ENCODE measurements around the gene RTP2. TPM values are rescaled to one million over a fixed set of nuclear protein-coding genes. Genes with fewer than 3 reads are reported as not detected.

The RTP2 gene
- total and polyA plus RNA-seq, 9 of the 15 experiments (the other 6 are each of a cell fraction or from before 2014, with no cell fraction given), result not detected

- Histone ChIP-seq H3K4me1 (replicated peaks in 1 of 2; ENCODE audit: control insufficient read depth in 2 of 2, insufficient read depth in 2 of 2, low read length in 2 of 2) (0 out of 5 replicates have a peak, but pooled peaks cover 0 to 3% of the 10 kb centered on the region in 2 experiments), H3K9me1 (ENCODE audit: control insufficient read depth, insufficient read depth, low read length) (no peaks in the 10 kb centered on the region), H3K4me3 (no peak overlapping the region), H3K27ac (ENCODE audit: extremely low read depth, low read depth, low read length) (no peak overlapping the region), H3K9ac (ENCODE audit: insufficient read depth in 1 of 2, low read depth in 2 of 2, low read length in 2 of 2) (no peak overlapping the region), H3K27me3 (ENCODE audit: control insufficient read depth in 2 of 2, insufficient read depth in 2 of 2, low read length in 2 of 2) (peaks cover 0 to 13% of the 10 kb centered on the region in 2 experiments; a peak in 2 of 5 replicates), H3K36me3 (ENCODE audit: control insufficient read depth, insufficient read depth, low read length) (no peaks in the 10 kb centered on the region), H3K9me3 (replicated peaks; ENCODE audit: control insufficient read depth, insufficient read depth, low read depth, low read length) (no peaks in the 10 kb centered on the region), H3K4me2 (ENCODE audit: insufficient read depth, low read length) (no peak overlapping the region), H4K20me1 (replicated peaks; ENCODE audit: control insufficient read depth, insufficient read depth, low read length) (no peaks in the 10 kb centered on the region), H3K79me2 (ENCODE audit: control insufficient read depth, insufficient read depth, low read length) (no peaks in the 10 kb centered on the region), H2AFZ (ENCODE audit: low read depth, low read length) (no peak overlapping the region)
- FAIRE-seq (no peak), ATAC-seq (no peak), DNase-seq (ENCODE audit: extremely low read depth in 1 of 4, low spot score in 3 of 4) (no peak)
- CTCF ChIA-PET (ENCODE audit: low intra/inter-chr PET ratio), result no interaction called here
- BruUV-seq (replicated peaks), result no TSS peak
- TF ChIP-seq CEBPG (CRISPR knock-in tag; IDR thresholded peaks at IDR 0.05) (no peak), CEBPG (tag; conservative IDR thresholded peaks at IDR 0.05 in 1 of 2, IDR thresholded peaks at IDR 0.05 in 1 of 2) (no peak), ZNF57 (CRISPR knock-in tag; IDR thresholded peaks at IDR 0.05) (no peak), TAF1 (IDR thresholded peaks at IDR 0.05; ENCODE audit: control insufficient read depth, extremely low read depth, insufficient read depth, low read length, severe bottlenecking) (no peak), BRF1 (IDR thresholded peaks at IDR 0.05; ENCODE audit: borderline replicate concordance, extremely low read depth, insufficient read length) (no peak), ZNF512 (tag; IDR thresholded peaks at IDR 0.05) (no peak), ZBTB9 (CRISPR knock-in tag; IDR thresholded peaks at IDR 0.05) (no peak), DIDO1 (tag; IDR thresholded peaks at IDR 0.05; ENCODE audit: low read depth) (no peak), CCNT2 (IDR thresholded peaks at IDR 0.05; ENCODE audit: borderline replicate concordance, extremely low read depth, insufficient read length, low read depth, low read length) (no peak), AFF1 (IDR thresholded peaks at IDR 0.05; ENCODE audit: low read depth in 1 of 2, partially characterized antibody in 2 of 2) (no peak), PRMT5 (CRISPR knock-in tag; IDR thresholded peaks at IDR 0.05) (no peak), RBM17 (IDR thresholded peaks at IDR 0.05; ENCODE audit: borderline replicate concordance, low read depth, low read length) (no peak), MNT (conservative IDR thresholded peaks at IDR 0.05) (no peak), HDGF (IDR thresholded peaks at IDR 0.05) (no peak)
- POLR2A ChIA-PET, result no interaction called here
- intact Hi-C loops (cut with micrococcal nuclease) (no loop called here), in situ Hi-C loops (cut with MboI) (no loop called here)
Measured at GRCh38 chr3:187667526-187667925, 34.8 kb downstream of the RTP2 start.

All from K562 (cell line).